ENCODE results near the gene PLAAT3. TPM values are rescaled to one million over a fixed set of nuclear protein-coding genes. Genes with fewer than 3 reads are reported as not detected.
"Not testable (repeated sequence)": the region's sequence is repeated elsewhere in the genome, so short reads cannot be mapped to it uniquely, and the experiment has no call there.

The PLAAT3 gene
- total RNA-seq, 2 donors from 2014 or later: 5.9 to 6.6 TPM

DNA sequence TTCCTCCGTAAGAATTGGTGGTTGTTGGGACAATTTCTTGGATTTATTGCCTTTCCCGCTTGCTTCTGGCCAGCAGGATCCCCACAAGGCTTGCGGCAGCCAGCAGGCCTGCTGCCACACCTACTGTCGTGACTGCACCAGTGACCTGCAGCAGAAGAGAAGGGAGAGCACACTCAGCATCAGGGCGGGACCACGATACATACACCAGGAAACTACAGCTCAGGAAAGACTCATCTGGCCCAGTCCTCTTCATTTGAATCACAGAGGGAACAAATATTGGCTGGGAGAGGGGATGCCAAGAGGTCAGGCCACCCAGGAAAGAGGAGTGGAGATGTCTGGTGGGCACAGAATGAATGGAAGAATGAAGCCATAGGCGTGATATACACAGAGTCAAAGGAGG, 61.3 kb downstream of the PLAAT3 start:
- DNase-seq (peak in 1 of 2 donors; percentile 28), ATAC-seq (peak; percentile 92)
- intact Hi-C loops (cut with DNase I, micrococcal nuclease): no loop called here

DNA sequence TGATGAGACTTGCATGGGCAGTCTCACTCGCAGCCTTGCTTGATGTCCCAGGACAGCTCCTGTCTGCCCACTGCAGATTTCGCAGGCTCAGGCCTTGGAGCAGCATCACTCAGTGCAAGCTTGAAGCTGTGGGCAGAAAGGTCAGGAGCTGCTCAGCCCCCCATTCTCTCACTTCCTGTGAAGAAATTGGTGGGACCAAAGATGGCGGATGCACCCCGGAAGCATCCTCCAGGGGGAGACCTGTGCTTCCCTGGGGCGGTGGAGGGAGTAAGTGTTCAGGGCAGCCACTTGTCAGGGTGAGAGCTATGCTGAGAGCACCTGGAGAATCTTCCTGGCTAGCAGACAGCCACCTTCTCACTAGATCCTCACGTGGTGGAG, 62.4 kb downstream of the PLAAT3 start:
- ATAC-seq (no peak), DNase-seq (no peak)
- intact Hi-C loops (cut with DNase I, micrococcal nuclease): no loop called here

DNA sequence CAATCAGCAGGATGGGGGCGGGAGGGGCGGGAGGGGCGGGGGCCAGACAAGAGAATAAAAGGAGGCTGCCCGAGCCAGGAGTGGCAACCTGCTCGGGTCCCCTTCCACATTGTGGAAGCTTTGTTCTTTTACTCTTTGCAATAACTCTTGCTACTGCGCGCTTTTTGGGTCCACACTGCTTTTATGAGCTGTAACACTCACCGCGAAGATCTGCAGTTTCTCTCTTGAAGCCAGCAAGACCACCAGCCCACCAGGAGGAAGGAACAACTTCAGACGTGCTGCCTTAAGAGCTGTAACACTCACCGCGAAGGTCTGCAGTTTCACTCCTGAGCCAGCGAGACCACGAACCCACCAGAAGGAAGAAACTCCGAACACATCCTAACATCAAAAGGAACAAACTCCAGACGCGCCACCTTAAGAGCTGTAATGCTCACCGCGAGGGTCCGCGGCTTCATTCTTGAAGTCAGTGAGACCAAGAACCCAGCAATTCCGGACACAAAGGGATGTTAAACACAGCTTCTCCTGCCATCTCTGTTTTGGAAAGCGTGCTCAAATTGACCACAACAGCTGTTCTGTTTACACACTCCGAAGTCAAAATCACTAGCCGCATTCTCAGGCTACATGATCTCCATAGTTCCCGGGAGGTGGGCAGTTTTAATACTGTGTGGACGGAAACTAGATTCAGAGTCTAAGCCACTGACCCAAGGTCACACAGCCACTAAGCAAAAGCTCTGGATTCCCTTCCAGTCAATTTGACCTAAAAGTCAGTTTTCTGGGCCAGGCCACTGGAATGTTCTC, 62.9 kb downstream of the PLAAT3 start:
- intact Hi-C loops (cut with DNase I, micrococcal nuclease): no loop called here
- DNase-seq: no peak
- ATAC-seq: no peak

- intact Hi-C loops (cut with DNase I, micrococcal nuclease); DNase-seq; ATAC-seq: not testable (repeated sequence)
Measured at GRCh38 chr11:63550156-63550700, 64.0 kb downstream of the PLAAT3 start.

- ATAC-seq: no peak
- intact Hi-C loops (cut with DNase I, micrococcal nuclease): no loop called here
- DNase-seq: no peak
Measured at GRCh38 chr11:63549411-63549810, 64.8 kb downstream of the PLAAT3 start.

DNA sequence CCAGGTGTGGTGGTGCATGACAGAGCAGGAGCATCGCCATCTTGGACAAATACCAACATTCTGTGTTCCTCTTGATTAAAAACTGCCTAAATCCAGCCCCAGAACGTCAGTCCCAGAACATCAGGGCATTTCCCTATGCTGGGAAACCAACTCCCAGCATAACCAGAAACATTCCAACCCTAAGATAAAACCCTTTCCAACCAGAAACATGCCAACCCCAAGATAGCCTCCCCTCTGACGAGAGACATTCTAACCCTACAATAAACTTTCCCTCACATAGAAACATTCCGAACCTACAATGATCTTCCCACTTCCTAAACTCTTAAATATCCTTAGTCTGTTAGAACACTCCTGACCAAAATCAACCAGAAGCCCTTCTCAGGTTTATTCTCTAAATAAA, 66.1 kb downstream of the PLAAT3 start:
- ATAC-seq (no peak), DNase-seq (no peak)
- intact Hi-C loops (cut with DNase I, micrococcal nuclease): no loop called here

DNA sequence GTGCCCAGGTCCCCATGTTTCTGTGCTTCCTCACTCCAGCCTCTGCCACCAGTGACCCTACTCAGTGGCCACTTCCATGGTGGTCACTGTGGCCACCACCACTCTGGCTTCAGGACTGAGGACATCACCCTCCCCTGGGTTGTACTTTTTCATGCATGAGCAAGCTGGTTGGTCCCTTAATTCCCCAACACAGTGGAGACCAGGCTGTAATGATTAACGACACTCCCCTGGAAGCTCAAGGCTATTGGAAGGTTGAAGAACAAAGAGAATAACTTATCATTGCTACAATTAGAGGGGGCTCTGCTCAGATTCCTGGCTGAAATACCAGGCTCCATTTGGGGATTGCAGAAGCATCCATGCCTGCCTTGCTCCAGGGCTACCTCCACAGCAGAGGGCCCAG, 67.2 kb downstream of the PLAAT3 start:
- ATAC-seq (no peak), DNase-seq (no peak)
- intact Hi-C loops (cut with DNase I, micrococcal nuclease): no loop called here

- ATAC-seq: no peak
- intact Hi-C loops (cut with DNase I, micrococcal nuclease): no loop called here
- no peak for DNase-seq
Measured at GRCh38 chr11:63543711-63544110, 70.5 kb downstream of the PLAAT3 start.

- DNase-seq; ATAC-seq; intact Hi-C loops (cut with DNase I, micrococcal nuclease): not testable (repeated sequence)
Measured at GRCh38 chr11:63542506-63542905, 71.7 kb downstream of the PLAAT3 start.

DNA sequence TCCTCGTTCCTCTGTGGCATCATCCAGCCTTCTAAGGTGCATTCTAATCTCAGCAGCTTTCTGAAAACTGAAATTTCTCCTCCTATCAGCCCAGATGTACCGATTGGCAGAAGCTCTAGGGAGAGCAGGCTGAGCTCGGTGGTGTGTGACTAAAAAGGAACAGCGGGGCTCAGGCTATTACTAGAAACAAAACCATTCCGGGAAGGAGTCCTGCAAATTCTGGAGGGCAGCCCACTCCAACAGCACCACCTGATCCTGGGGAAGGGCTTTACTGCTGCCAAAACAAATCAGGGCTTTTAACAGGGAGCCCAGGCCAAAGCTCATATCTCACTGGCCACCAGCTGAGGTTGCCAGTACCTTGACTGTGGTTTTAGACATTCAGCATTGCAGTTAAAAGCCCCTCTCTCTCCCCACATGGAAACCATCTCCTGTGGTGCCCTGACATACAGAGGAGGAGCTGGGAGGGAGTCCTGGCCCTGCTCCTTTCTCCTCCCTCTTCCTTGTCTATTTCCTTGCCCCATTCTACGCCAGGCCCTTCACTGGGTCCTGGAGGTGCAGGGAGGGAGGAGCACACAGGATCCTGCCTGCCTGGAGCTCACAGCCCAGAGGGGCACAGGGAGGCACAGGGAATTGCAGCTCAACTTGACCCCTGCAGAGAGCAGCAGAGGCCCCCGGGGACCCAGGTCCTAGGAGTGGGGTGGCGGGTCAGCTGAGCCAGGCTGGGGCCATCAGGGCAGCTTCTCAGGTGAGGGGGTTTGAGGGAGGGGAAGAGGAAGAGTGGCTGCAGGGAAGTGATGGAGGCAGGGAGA, 76.7 kb downstream of the PLAAT3 start:
- DNase-seq (peak; percentile 28 to 67), ATAC-seq (peak; percentile 20)
- intact Hi-C loops (cut with DNase I, micrococcal nuclease): no loop called here

DNA sequence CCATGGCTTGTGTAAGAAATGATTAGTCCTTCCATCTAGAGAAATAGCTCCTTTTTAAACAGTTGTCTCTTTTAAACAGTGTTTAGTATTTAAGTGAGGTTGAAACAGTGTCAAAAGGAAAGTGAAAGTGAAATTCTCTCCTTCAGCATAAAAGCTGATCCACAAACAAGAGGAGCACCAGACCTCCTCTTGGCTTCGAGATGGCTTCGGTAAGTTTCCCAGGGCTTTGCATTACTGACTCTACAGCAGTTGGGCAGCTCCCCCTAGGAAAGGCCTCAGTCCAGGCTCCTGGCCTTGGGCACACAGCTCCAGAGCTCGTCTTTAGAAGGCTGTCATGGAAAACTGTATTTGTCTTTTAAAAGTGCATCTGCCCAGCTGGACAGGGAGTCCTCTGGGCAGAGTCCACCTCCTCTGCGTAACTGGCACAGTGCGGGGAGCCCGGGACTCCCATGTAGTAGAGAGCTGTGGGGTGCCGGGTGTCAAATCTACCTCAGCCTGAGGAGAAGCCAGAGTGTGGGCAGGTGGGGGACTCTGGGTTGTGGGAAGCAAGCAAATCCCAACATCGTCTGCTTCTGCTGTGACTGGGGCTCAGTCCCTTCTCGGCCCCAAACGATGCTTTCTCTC, 77.5 kb downstream of the PLAAT3 start, which contains the start of gene PLAAT4:
Gene PLAAT4 (plus strand): TSS at position 140 of the 624 bp plus-strand sequence. CDS start 61 bp downstream, at position 201.
- intact Hi-C loops (cut with DNase I, micrococcal nuclease): no loop called here
- peak in 1 of 2 donors; percentile 41 for DNase-seq
- ATAC-seq: peak; percentile 83

DNA sequence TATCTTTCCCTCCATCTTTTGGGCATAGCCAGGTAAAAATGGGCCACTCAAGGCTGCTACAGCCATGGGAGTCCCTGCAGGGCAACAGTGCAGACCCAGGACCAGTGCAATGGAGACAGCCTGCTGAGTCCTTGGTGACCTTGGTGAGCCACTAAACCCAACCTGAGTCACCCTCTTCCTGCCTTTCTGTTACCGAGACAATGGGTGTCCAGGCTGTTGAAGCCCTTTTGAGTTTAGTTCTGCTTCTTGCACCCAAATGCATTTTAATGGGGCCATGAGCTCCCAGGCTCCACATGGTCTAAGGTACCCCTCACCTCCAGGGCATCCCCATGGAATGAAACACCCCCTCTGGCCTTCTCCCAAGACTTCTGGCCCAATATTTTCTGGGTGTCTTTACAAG, 78.5 kb downstream of the PLAAT3 start:
- intact Hi-C loops (cut with DNase I, micrococcal nuclease): no loop called here

GRCh38 chr11:63534895-63535461, 79.3 kb downstream of the PLAAT3 start:
- ATAC-seq: peak; percentile 44
- DNase-seq: no peak
- intact Hi-C loops (cut with DNase I, micrococcal nuclease): no loop called here

More for the DNA sequence above, 78.5 kb downstream of the PLAAT3 start:
- no peak for DNase-seq
- no peak for ATAC-seq

GRCh38 chr11:63534076-63534475, 80.2 kb downstream of the PLAAT3 start:
- intact Hi-C loops (cut with DNase I, micrococcal nuclease): no loop called here
- no peak for ATAC-seq
- no peak for DNase-seq

DNA sequence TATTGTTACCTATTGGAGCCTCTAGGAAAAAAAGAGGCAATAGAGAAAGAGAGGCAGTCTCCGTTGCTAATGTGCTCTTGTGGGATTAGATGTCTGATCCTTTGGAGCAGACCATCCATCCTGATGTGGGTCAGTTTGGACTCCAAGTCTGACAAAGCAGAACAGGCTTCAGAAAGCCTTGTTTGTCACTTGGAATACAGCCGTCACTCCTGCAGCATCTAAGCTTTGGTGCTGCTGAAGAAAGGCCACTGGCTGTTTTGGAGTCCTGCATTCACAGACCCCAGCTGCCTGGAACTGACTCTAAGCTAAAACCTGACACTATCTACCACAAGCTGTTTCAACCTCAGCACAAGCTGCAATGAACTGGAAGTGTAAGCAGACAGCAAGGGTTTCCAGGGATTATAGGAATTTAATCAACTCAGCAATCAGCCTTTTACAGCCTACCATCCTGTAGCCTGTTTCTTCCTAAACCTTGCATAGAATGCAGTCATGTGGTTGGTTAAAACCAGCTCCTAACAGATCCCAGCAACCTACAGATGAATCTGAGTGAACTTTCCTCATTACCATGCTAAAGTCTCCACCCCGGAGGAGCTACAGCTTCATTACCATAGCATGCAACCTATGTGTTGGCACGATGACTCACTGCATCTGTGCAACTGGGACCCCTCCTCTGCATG, 81.3 kb downstream of the PLAAT3 start:
- DNase-seq (no peak), ATAC-seq (no peak)
- intact Hi-C loops (cut with DNase I, micrococcal nuclease): no loop called here

DNA sequence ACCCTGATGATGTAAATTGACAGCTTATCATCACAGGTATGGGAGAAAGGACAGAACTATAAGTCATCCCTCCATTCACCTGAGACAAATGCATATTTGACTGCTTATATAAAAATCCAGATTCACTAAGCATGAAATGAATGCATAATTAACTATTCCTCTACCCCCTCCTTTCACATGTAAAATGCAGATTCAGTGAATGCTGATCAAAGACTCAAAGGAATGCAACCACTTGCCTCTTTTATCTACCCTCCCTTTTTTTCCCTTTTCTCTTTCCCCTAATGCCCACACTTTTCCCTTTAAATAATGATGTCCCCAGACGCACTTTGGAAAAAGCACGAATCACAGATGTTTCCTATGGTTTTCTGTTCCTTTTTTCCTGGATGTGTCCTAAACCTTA, 82.1 kb downstream of the PLAAT3 start:
- ATAC-seq (no peak), DNase-seq (no peak)
- intact Hi-C loops (cut with DNase I, micrococcal nuclease): no loop called here

DNA sequence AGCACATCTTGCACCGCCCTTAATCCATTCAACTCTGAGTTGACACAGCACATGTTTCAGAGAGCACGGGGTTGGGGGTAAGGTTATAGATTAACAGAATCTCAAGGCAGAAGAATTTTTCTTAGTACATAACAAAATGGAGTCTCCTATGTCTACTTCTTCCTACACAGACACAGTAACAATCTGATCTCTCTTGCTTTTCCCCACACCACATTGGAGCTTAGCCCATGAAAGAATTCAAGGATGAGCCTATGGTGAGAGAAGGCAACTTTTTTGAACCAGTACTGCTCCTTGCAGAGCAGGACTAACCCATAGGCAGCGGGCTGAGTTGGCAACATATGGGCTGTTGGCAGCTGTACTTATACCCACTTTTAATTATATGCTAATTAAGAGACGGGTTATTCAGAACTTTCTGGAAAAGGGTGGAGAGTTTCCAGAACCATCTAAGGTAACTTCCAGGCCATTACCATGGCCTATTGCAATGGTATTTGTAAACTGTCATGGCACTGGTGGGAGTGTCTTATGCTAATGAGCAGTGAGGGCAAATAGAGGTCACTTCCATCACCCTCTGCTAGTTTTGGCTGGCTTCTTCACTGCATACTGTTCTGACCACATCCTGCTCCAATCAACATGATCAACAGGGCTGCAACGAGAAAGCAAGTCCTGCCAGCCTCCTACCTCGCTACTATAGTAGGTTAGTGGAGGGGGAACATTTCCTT, 83.0 kb downstream of the PLAAT3 start:
- peak; percentile 30 for ATAC-seq
- intact Hi-C loops (cut with DNase I, micrococcal nuclease); DNase-seq: not testable (repeated sequence)

DNA sequence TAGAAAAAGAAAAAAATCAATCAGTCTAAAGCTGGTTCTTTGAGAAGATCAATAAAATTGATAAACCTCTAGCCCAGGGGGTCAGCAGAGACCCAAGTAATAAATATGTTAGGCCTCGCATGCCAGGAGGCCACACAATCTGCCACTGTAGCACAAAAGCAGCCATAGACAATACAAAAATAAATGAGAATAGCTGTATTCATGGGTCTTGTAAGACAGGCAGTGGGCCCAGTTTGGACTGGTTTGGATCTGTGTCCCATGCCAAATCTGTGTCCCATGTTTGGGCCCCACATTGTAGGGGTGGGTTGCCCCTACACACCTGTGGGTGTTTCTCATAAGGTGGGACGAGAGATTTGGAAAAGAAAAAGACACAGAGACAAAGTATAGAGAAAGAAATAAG, 84.2 kb downstream of the PLAAT3 start:
- ATAC-seq (no peak), DNase-seq (no peak)
- intact Hi-C loops (cut with DNase I, micrococcal nuclease): no loop called here

Measured in left colon (tissue), 2 donors.